ENCODE data around the gene KIFBP. TPM values are rescaled to one million over a fixed set of nuclear protein-coding genes. Genes with fewer than 3 reads are reported as not detected.
"Not testable (repeated sequence)": the region's sequence is repeated elsewhere in the genome, so short reads cannot be mapped to it uniquely, and the experiment has no call there.

The KIFBP gene
- total and polyA plus RNA-seq, 9 of the 15 experiments (the other 6 are each of a cell fraction or from before 2014, with no cell fraction given): 5.6 to 23.2 (median 14.8) TPM

DNA sequence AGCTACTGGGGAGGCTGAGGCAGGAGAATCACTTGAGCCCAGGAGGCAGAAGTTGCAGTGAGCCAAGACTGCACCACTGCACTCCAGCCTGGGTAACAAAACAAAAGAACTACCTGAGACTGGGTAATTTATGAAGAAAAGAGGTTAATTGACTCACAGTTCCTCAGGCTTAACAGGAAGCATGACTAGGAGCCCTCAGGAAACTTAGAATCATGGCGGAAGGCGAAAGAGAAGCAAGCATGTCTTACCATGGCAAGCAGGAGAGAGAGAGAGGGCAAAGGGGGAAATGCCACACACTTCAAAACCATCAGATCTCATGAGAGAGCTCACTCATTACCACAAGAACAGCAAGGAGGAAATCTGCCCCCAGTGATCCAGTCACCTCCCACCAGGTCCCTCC is 24.2 kb downstream of the KIFBP start:
- intact Hi-C loops (cut with micrococcal nuclease); H3K79me2 ChIP-seq (ENCODE audit: control insufficient read depth, insufficient read depth, low read length); CTCF ChIA-PET (ENCODE audit: low intra/inter-chr PET ratio); in situ Hi-C loops (cut with MboI); H3K9ac ChIP-seq (ENCODE audit: insufficient read depth in 1 of 2, low read depth in 2 of 2, low read length in 2 of 2); H3K4me2 ChIP-seq (ENCODE audit: insufficient read depth, low read length); ATAC-seq; H3K9me3 ChIP-seq (replicated peaks; ENCODE audit: control insufficient read depth, insufficient read depth, low read depth, low read length); H3K4me3 ChIP-seq; H4K20me1 ChIP-seq (replicated peaks; ENCODE audit: control insufficient read depth, insufficient read depth, low read length); FAIRE-seq; DNase-seq (ENCODE audit: extremely low read depth in 1 of 4, low spot score in 3 of 4); H3K9me1 ChIP-seq (ENCODE audit: control insufficient read depth, insufficient read depth, low read length); H3K4me1 ChIP-seq (replicated peaks in 1 of 2; ENCODE audit: control insufficient read depth in 2 of 2, insufficient read depth in 2 of 2, low read length in 2 of 2); H3K27me3 ChIP-seq (ENCODE audit: control insufficient read depth in 2 of 2, insufficient read depth in 2 of 2, low read length in 2 of 2); H3K27ac ChIP-seq (ENCODE audit: extremely low read depth, low read depth, low read length); POLR2A ChIA-PET; BruUV-seq (replicated peaks); H2AFZ ChIP-seq (ENCODE audit: low read depth, low read length): not testable (repeated sequence)
- WGBS (ENCODE audit: insufficient coverage, low coverage, missing lambda C conversion rate): 97% methylated on average over 2 of the region's 2 CpGs
- peaks cover 38% of the 10 kb centered on the region for H3K36me3 ChIP-seq (ENCODE audit: control insufficient read depth, insufficient read depth, low read length)

- Histone ChIP-seq H3K9me3 (replicated peaks; ENCODE audit: control insufficient read depth, insufficient read depth, low read depth, low read length) (no peaks in the 10 kb centered on the region), H2AFZ (ENCODE audit: low read depth, low read length) (no peak overlapping the region), H3K79me2 (ENCODE audit: control insufficient read depth, insufficient read depth, low read length) (no peaks in the 10 kb centered on the region), H3K9ac (ENCODE audit: insufficient read depth in 1 of 2, low read depth in 2 of 2, low read length in 2 of 2) (no peak overlapping the region), H3K4me2 (ENCODE audit: insufficient read depth, low read length) (no peak overlapping the region), H3K4me1 (replicated peaks in 1 of 2; ENCODE audit: control insufficient read depth in 2 of 2, insufficient read depth in 2 of 2, low read length in 2 of 2) (peaks cover 10 to 11% of the 10 kb centered on the region in 2 experiments; a peak in 4 of 5 replicates), H4K20me1 (replicated peaks; ENCODE audit: control insufficient read depth, insufficient read depth, low read length) (no peaks in the 10 kb centered on the region), H3K9me1 (ENCODE audit: control insufficient read depth, insufficient read depth, low read length) (no peaks in the 10 kb centered on the region), H3K36me3 (ENCODE audit: control insufficient read depth, insufficient read depth, low read length) (peaks cover 34% of the 10 kb centered on the region), H3K27ac (ENCODE audit: extremely low read depth, low read depth, low read length) (no peak overlapping the region), H3K27me3 (ENCODE audit: control insufficient read depth in 2 of 2, insufficient read depth in 2 of 2, low read length in 2 of 2) (no peaks in the 10 kb centered on the region), H3K4me3 (no peak overlapping the region)
- ATAC-seq: no peak
- BruUV-seq (replicated peaks): no TSS peak
- WGBS (ENCODE audit: insufficient coverage, low coverage, missing lambda C conversion rate): 100% methylated on average over 1 of the region's 1 CpG
- intact Hi-C loops (cut with micrococcal nuclease): no loop called here
- ChIA-PET CTCF (ENCODE audit: low intra/inter-chr PET ratio) (no interaction called here), POLR2A (interaction anchor here (1.1 to 2.9 kb wide), 2 partner anchors 9 to 18 kb away, joined by 3 to 15 read pairs; no protein-coding TSS in a partner anchor)
- DNase-seq (ENCODE audit: extremely low read depth in 1 of 4, low spot score in 3 of 4): no peak
- in situ Hi-C loops (cut with MboI): no loop called here
- no peak for FAIRE-seq
- TF ChIP-seq, protein P1, sequence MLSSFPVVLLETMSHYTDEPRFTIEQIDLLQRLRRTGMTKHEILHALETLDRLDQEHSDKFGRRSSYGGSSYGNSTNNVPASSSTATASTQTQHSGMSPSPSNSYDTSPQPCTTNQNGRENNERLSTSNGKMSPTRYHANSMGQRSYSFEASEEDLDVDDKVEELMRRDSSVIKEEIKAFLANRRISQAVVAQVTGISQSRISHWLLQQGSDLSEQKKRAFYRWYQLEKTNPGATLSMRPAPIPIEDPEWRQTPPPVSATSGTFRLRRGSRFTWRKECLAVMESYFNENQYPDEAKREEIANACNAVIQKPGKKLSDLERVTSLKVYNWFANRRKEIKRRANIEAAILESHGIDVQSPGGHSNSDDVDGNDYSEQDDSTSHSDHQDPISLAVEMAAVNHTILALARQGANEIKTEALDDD (IDR thresholded peaks at IDR 0.05): no peak
- no peak for TF ChIP-seq ZNF124 (CRISPR knock-in tag; IDR thresholded peaks at IDR 0.05)
- TF ChIP-seq POLR3G (IDR thresholded peaks at IDR 0.05; ENCODE audit: extremely low read depth, insufficient read length, insufficient replicate concordance): no peak
- TF ChIP-seq, protein P2, sequence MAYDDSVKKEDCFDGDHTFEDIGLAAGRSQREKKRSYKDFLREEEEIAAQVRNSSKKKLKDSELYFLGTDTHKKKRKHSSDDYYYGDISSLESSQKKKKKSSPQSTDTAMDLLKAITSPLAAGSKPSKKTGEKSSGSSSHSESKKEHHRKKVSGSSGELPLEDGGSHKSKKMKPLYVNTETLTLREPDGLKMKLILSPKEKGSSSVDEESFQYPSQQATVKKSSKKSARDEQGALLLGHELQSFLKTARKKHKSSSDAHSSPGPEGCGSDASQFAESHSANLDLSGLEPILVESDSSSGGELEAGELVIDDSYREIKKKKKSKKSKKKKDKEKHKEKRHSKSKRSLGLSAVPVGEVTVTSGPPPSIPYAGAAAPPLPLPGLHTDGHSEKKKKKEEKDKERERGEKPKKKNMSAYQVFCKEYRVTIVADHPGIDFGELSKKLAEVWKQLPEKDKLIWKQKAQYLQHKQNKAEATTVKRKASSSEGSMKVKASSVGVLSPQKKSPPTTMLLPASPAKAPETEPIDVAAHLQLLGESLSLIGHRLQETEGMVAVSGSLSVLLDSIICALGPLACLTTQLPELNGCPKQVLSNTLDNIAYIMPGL (CRISPR knock-in tag; IDR thresholded peaks at IDR 0.05): no peak
- no peak for TF ChIP-seq ETV1 (tag; conservative IDR thresholded peaks at IDR 0.05; ENCODE audit: low read depth)
- TF ChIP-seq ATF3 (IDR thresholded peaks at IDR 0.05): no peak
- TF ChIP-seq ATF3 (CRISPR knock-in tag; conservative IDR thresholded peaks at IDR 0.05): no peak
- no peak for TF ChIP-seq HEY1 (CRISPR knock-in tag; IDR thresholded peaks at IDR 0.05; ENCODE audit: borderline replicate concordance)
- TF ChIP-seq XRCC5 (IDR thresholded peaks at IDR 0.05; ENCODE audit: low read depth, low read length): no peak
- no peak for TF ChIP-seq SIX5 (IDR thresholded peaks at IDR 0.05; ENCODE audit: borderline replicate concordance in 1 of 2, insufficient read depth in 1 of 2, low read depth in 1 of 2, low read length in 2 of 2)
These were observed 25.6 kb downstream of the KIFBP start for GRCh38 chr10:69014171-69014570.

All from K562 (cell line).